ENCODE results near the gene DPY19L2.
"Not testable (repeated sequence)": the region's sequence is repeated elsewhere in the genome, so short reads cannot be mapped to it uniquely, and the experiment has no call there.

GRCh38 chr12:63669936-63670335, 1.6 kb upstream of the DPY19L2 start:
- not testable (repeated sequence) for TF ChIP-seq CTCF, POLR2A (IDR thresholded peaks at IDR 0.05)
